Endothelial cell (in vitro differentiated cells): ENCODE measurements around the gene OPN5. TPM values are rescaled to one million over a fixed set of nuclear protein-coding genes. Genes with fewer than 3 reads are reported as not detected.

ENCODE experiments used
- DNase-seq: peaks from one replicate; pipeline ENCODE4 v3.0.0; 2021; ENCODE audit warnings: low spot score
- H3K27ac Mint-ChIP-seq: one replicate; pipeline ENCODE4 v1.8.0; 2021; ENCODE audit warnings: mixed read lengths, inconsistent platforms; ENCODE audit not compliant: unreplicated experiment
- H3K27me3 Mint-ChIP-seq: one replicate; pipeline ENCODE4 v1.8.0; 2021; ENCODE audit warnings: mild to moderate bottlenecking, moderate library complexity, mixed read lengths, inconsistent platforms; ENCODE audit not compliant: unreplicated experiment
- H3K36me3 Mint-ChIP-seq: one replicate; pipeline ENCODE4 v1.8.0; 2021; ENCODE audit warnings: mild to moderate bottlenecking, low read depth, mixed read lengths, inconsistent platforms; ENCODE audit not compliant: unreplicated experiment
- H3K4me1 Mint-ChIP-seq: one replicate; pipeline ENCODE4 v1.8.0; 2021; ENCODE audit warnings: mild to moderate bottlenecking, mixed read lengths, inconsistent platforms; ENCODE audit not compliant: unreplicated experiment
- H3K4me3 Mint-ChIP-seq: one replicate; pipeline ENCODE4 v1.8.0; 2021; ENCODE audit warnings: mild to moderate bottlenecking, mixed read lengths, inconsistent platforms; ENCODE audit not compliant: unreplicated experiment
- H3K9me3 Mint-ChIP-seq: one replicate; pipeline ENCODE4 v1.8.0; 2021; ENCODE audit warnings: mixed read lengths, inconsistent platforms; ENCODE audit not compliant: unreplicated experiment
- total RNA-seq: library from RNA; stranded (reverse); fragmentation: NEBNext Ultra II Directional; extraction: Animal tissue kit (Norgen Biotek cat#: 25700); gene quantifications from one replicate; pipeline ENCODE4 v1.2.1, GENCODE V29; 2021; ENCODE audit not compliant: unreplicated experiment
- TF ChIP-seq, protein P1 (sequence below): fragments of 200-600 bp; sonication (generic); IDR thresholded peaks from one replicate; pipeline ENCODE4 v1.5.0; 2021; ENCODE audit warnings: antibody characterized with exemption; ENCODE audit not compliant: unreplicated experiment

The OPN5 gene
- total RNA-seq, 1 donor from 2014 or later, result 12.1 TPM

DNA sequence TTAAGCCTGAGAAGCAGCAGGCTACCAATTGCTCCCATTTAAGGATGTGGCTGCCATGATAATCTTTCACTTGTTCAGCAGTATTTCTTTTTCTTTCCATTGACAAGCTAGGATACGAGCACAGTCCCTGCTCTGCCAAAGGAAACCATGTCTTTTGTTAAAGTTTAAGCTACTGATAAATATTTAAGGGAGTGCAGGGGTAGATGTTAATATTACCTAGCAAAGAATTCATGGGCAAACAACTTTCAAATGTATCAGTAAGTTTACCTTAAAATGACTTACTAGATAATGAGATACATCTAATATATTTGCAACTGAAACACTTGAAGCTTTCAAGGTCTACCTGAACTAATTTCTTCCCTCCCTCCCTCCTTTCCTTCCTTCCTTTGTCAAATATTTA lies 77.3 kb downstream of the OPN5 start:
- Mint-ChIP-seq H3K4me3 (no peak overlapping the region), H3K27ac (no peak overlapping the region)

DNA sequence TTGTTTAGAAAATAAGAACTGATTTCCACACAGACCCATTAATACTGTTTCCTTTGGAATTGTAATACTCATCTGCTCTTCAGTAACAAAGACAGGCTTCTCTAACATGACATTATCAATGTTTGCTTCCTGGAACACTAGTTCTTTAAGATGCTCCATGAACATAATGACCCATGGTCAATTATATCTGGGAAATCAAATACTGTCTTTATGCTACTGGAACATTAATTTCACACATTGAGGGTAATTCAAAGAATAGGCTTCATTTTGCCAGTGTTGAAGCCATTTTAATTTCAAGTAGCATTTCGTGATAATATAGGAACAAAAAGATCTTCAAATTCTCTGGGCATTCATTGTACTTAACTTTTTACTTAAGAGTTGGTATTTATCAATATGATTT lies 80.9 kb downstream of the OPN5 start:
- no peak overlapping the region for H3K27ac Mint-ChIP-seq
- TF ChIP-seq, protein P1, sequence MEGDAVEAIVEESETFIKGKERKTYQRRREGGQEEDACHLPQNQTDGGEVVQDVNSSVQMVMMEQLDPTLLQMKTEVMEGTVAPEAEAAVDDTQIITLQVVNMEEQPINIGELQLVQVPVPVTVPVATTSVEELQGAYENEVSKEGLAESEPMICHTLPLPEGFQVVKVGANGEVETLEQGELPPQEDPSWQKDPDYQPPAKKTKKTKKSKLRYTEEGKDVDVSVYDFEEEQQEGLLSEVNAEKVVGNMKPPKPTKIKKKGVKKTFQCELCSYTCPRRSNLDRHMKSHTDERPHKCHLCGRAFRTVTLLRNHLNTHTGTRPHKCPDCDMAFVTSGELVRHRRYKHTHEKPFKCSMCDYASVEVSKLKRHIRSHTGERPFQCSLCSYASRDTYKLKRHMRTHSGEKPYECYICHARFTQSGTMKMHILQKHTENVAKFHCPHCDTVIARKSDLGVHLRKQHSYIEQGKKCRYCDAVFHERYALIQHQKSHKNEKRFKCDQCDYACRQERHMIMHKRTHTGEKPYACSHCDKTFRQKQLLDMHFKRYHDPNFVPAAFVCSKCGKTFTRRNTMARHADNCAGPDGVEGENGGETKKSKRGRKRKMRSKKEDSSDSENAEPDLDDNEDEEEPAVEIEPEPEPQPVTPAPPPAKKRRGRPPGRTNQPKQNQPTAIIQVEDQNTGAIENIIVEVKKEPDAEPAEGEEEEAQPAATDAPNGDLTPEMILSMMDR, result no peak
- peaks cover 7% of the 10 kb centered on the region for H3K4me1 Mint-ChIP-seq
- no peak for DNase-seq
- H3K9me3 Mint-ChIP-seq, result no peaks in the 10 kb centered on the region
- no peaks in the 10 kb centered on the region for H3K36me3 Mint-ChIP-seq
- H3K4me3 Mint-ChIP-seq, result no peak overlapping the region
- no peaks in the 10 kb centered on the region for H3K27me3 Mint-ChIP-seq

More for the DNA sequence above, 77.3 kb downstream of the OPN5 start:
- DNase-seq, result no peak
- H3K27me3 Mint-ChIP-seq, result no peaks in the 10 kb centered on the region
- H3K4me1 Mint-ChIP-seq, result peaks cover 7% of the 10 kb centered on the region
- TF ChIP-seq, protein P1, result no peak
- H3K36me3 Mint-ChIP-seq, result no peaks in the 10 kb centered on the region
- H3K9me3 Mint-ChIP-seq, result no peaks in the 10 kb centered on the region

DNA sequence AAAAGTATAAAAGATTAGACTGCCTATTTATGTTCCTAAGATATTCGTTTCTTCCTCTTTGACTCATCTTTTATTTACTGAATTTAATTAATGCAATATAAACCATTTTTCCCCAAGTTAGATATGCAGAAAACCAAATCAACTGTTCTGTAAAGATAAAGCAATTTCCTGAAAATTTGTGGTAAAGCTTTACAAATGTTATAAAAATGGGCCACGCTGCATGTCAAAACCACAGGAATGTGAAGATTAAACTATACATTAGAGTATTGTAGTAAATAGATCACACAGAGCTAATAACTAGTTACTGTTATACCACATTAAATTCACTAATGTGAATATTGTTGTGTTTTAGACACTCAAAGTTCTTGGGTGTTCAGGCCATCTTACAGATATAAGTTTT lies 83.4 kb downstream of the OPN5 start:
- no peak overlapping the region for H3K4me3 Mint-ChIP-seq
- no peaks in the 10 kb centered on the region for H3K9me3 Mint-ChIP-seq
- no peaks in the 10 kb centered on the region for H3K27me3 Mint-ChIP-seq
- H3K27ac Mint-ChIP-seq, result no peak overlapping the region
- TF ChIP-seq, protein P1, result no peak
- H3K36me3 Mint-ChIP-seq, result no peaks in the 10 kb centered on the region
- DNase-seq, result no peak
- H3K4me1 Mint-ChIP-seq, result peaks cover 2% of the 10 kb centered on the region

DNA sequence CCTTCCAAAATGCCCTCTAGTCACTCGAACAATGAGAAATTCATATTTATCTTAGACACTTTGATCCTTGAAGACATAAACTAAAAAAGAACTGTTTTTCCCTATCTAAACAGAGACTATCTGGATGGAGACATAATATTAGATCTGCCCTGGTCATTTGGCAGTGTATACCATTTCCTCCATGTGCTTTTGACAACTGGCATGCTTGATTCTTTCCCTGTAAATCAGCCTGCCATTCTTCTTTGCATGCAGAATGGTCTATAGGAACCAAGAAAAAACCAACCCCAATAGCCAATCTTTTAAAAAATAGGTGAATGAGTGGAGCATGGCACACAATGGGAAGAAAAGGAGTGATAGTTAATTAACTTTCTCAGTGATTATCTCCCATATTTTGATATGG lies 93.8 kb downstream of the OPN5 start:
- Mint-ChIP-seq H3K4me3 (no peak overlapping the region), H3K9me3 (no peaks in the 10 kb centered on the region), H3K4me1 (no peaks in the 10 kb centered on the region), H3K36me3 (peaks cover 17% of the 10 kb centered on the region), H3K27me3 (no peaks in the 10 kb centered on the region), H3K27ac (no peak overlapping the region)
- TF ChIP-seq, protein P1, result no peak
- DNase-seq, result no peak

Other genes with a start within 250 kb of the OPN5 start
- not detected for gene ADGRF4, start 83.5 kb upstream of the OPN5 start, total RNA-seq